Measurements from ENCODE around the gene EFNB2. TPM values are rescaled to one million over a fixed set of nuclear protein-coding genes. Genes with fewer than 3 reads are reported as not detected.

Gene EFNB2
- polyA plus RNA-seq, 1 experiment: 2.6 TPM

DNA sequence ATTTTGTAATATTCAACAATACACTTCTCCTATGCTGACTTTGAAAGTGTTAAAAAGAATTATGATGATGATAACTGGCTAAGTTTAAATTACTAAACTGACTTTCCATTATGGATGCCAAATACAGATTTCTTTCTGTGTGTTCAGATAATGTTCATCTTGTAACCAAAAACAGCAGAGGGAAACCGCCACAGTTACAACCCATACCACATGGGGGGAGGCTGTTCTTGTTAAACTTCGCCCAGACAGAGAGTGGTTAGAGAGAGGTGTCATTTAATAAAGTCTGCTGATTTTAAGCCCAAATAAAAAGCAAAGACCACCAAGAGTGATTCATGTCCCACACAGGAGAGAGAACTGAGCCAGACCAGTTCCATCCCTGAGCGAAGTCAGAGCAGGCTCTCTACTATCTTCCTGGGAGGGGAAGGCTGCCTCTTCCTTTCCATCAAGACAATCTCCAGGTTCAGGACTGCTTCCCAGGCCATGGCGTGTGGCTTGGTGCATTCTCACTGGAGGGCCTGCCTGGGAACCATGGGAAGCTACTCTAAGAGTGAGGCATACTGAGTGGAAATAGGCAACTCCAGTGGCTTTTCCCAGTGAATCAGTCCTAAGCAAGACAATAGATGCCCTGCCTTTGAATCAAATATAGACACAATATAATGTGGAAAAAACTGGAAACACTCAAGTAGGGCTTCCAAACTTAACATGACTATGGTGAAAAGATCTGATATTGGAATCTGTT is 18.2 kb downstream of the EFNB2 start:
- POLR2A ChIA-PET: no interaction called here
- DNase-seq (ENCODE audit: low read depth, low spot score): no peak
- CTCF ChIA-PET: interaction anchor here (0.5 kb wide), 1 partner anchor 345 kb away, joined by 3 read pairs; no protein-coding TSS in a partner anchor
- no peak overlapping the region for H3K27ac ChIP-seq (ENCODE audit: low read depth, low read length)
- TF ChIP-seq, protein P1, sequence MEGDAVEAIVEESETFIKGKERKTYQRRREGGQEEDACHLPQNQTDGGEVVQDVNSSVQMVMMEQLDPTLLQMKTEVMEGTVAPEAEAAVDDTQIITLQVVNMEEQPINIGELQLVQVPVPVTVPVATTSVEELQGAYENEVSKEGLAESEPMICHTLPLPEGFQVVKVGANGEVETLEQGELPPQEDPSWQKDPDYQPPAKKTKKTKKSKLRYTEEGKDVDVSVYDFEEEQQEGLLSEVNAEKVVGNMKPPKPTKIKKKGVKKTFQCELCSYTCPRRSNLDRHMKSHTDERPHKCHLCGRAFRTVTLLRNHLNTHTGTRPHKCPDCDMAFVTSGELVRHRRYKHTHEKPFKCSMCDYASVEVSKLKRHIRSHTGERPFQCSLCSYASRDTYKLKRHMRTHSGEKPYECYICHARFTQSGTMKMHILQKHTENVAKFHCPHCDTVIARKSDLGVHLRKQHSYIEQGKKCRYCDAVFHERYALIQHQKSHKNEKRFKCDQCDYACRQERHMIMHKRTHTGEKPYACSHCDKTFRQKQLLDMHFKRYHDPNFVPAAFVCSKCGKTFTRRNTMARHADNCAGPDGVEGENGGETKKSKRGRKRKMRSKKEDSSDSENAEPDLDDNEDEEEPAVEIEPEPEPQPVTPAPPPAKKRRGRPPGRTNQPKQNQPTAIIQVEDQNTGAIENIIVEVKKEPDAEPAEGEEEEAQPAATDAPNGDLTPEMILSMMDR (IDR thresholded peaks at IDR 0.05; ENCODE audit: low read depth, low read length): no peak
- no peak overlapping the region for H3K4me3 ChIP-seq (ENCODE audit: low read depth, low read length)
- no peaks in the 10 kb centered on the region for H3K9me3 ChIP-seq (ENCODE audit: control insufficient read depth, insufficient read depth, low read length)
- H3K27me3 ChIP-seq (ENCODE audit: control insufficient read depth, insufficient read depth, low read length): no peaks in the 10 kb centered on the region

DNA sequence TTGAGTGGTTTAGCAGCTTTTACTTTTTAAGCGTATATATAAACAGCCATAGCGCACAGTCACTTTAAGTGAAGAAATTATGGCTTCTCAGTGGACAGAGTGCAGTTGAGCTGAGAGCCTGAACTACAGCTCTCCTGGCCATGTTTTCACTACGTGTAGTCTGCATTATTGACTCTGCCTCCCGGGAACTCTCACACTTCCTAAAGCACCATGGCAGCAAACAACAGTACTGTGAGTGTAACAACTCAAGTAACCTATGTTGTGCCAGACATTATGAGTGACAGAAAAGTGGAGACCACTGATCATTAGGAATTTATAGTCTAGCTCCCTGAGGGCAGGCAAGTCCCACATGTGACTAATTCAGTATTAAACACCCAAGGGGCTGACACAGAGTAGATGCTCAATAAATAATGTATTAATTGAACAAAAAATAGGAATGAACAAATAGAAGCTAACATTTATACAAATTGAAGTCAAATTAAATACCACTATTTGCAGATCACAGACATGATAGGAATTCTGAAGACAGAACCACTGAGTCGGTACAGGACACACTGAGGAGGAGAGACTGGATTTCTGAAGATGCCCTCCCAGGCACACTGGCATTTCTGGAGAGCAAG is 19.7 kb downstream of the EFNB2 start:
- TF ChIP-seq, protein P1 (IDR thresholded peaks at IDR 0.05; ENCODE audit: low read depth, low read length): no peak
- H3K27ac ChIP-seq (ENCODE audit: low read depth, low read length): no peak overlapping the region
- POLR2A ChIA-PET: no interaction called here
- H3K27me3 ChIP-seq (ENCODE audit: control insufficient read depth, insufficient read depth, low read length): no peaks in the 10 kb centered on the region
- DNase-seq (ENCODE audit: low read depth, low spot score): no peak
- H3K9me3 ChIP-seq (ENCODE audit: control insufficient read depth, insufficient read depth, low read length): no peaks in the 10 kb centered on the region
- CTCF ChIA-PET: interaction anchor here (0.5 kb wide), 1 partner anchor 1742 kb away, joined by 6 read pairs; no protein-coding TSS in a partner anchor
- H3K4me3 ChIP-seq (ENCODE audit: low read depth, low read length): no peak overlapping the region

DNA sequence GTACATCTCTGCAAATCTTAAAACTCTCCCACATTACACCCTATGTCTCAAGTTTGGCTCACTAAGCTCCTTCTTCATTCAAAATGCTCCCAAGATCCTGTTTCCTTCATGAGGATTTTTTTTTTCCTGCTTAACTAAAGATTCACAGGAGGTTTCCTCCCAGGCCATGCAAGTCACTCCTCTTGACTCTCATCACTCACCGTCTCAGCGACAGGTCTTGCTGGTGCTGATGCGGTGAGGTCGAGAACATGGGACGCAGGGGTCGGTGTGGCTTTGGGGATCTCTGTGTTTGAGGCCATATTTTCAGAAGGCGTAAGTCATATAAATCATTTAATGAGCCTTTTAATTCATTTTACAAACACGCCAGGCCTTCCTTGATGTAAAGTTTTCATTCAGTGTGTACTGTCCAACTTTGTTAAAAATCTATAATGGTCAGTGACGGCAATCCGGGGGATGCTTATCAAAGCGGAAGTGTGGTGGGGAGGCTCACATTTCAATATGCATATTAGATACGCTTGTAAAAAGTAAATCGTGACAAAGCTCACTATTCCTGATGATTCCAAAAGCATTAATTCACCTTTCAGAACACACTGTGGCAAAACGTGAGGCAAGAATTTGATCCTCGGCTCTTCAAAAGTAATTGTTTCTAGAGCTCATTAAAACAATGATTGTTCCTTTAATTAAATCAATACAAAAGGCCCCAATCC is 20.4 kb downstream of the EFNB2 start:
- Histone ChIP-seq H3K27me3 (ENCODE audit: control insufficient read depth, insufficient read depth, low read length) (no peaks in the 10 kb centered on the region), H3K4me3 (ENCODE audit: low read depth, low read length) (no peak overlapping the region), H3K9me3 (ENCODE audit: control insufficient read depth, insufficient read depth, low read length) (no peaks in the 10 kb centered on the region), H3K27ac (ENCODE audit: low read depth, low read length) (no peak overlapping the region)
- CTCF ChIA-PET: interaction anchor here (0.5 kb wide), 2 partner anchors 932 to 1742 kb away, joined by 3 to 6 read pairs; no protein-coding TSS in a partner anchor
- DNase-seq (ENCODE audit: low read depth, low spot score): no peak
- POLR2A ChIA-PET: no interaction called here
- TF ChIP-seq, protein P1 (IDR thresholded peaks at IDR 0.05; ENCODE audit: low read depth, low read length): no peak

DNA sequence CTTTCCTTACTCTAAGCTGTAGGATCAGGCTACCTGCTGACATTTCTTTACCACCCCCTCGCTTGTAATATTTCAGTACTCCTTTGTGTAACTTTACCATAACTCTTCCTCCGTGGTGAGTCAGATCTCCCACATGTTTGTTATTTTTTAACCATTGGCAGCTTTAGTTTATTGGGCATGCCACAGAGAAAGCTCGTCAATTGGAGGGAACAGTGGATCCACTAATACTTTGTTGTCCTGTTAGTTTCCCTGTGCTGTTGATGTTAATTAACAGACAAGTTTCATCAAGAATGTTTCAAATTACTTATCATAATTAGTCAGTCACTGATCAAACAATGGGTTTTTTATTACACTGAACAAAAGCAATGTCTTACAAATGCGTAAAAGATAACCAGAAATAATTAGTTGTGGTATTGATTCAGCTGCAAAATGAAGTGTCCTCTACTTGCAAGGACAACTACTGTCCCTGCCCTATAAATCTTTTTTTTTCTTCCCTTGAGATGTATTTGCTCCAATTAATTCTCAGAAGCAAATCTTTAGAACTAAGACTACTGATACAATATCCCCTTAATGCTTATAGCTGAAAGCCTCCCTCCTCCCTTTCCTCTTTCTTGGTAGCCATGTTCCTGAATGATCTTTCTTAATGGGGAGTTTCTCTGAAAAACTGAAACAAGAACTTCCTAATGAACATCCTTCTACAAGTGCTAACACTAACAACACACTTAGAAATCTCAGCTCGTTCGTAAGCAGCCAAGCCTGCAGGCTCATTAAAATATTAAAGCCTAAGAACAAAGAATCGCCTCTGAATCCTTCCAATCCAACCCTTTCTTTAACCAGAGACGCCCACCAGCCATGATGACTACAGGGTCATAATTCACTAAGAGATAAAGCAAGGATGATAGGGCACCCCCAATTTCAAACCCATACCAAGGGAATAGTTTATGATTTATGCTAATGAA is 22.2 kb downstream of the EFNB2 start:
- CTCF ChIA-PET: interaction anchor here (0.6 kb wide), 1 partner anchor 584 kb away, joined by 4 read pairs; no protein-coding TSS in a partner anchor
- H3K9me3 ChIP-seq (ENCODE audit: control insufficient read depth, insufficient read depth, low read length): no peaks in the 10 kb centered on the region
- H3K27me3 ChIP-seq (ENCODE audit: control insufficient read depth, insufficient read depth, low read length): no peaks in the 10 kb centered on the region
- no peak overlapping the region for H3K4me3 ChIP-seq (ENCODE audit: low read depth, low read length)
- H3K27ac ChIP-seq (ENCODE audit: low read depth, low read length): no peak overlapping the region
- TF ChIP-seq, protein P1 (IDR thresholded peaks at IDR 0.05; ENCODE audit: low read depth, low read length): no peak
- POLR2A ChIA-PET: no interaction called here
- no peak for DNase-seq (ENCODE audit: low read depth, low spot score)

Measured in AG04450 (cell line).